HEK293T (cell line): ENCODE results near the gene ANXA5.
A peak's percentile ranks its signal among the peaks of the same experiment; 100 is the strongest.

Source experiments
- CTCF ChIA-PET: fragments of 350-600 bp; formaldehyde crosslinking; extraction: SDS; loops from one replicate; lab custom pipeline; 2021; ENCODE audit warnings: antibody characterized with exemption, inconsistent platforms; lab: Yijun Ruan, JAX
- POLR2A ChIA-PET: fragments of 350-600 bp; formaldehyde crosslinking; extraction: SDS; loops from one replicate; lab custom pipeline; 2020; ENCODE audit warnings: antibody characterized with exemption, inconsistent platforms; lab: Yijun Ruan, JAX
- DNase-seq: peaks from one replicate; pipeline ENCODE4 v3.0.0; 2012; ENCODE audit warnings: mixed read lengths; ENCODE audit errors: extremely low spot score
- ARNT ChIP-seq: fragments of 450-650 bp; IDR thresholded peaks from 2 replicates; pipeline ENCODE4 v1.6.1; 2017; ENCODE audit warnings: mild to moderate bottlenecking
- BHLHE40 ChIP-seq: fragments of 450-650 bp; IDR thresholded peaks from 2 replicates; pipeline ENCODE4 v1.6.1; 2016; ENCODE audit warnings: mild to moderate bottlenecking, moderate library complexity, borderline replicate concordance
- CTBP1 ChIP-seq: fragments of 450-650 bp; IDR thresholded peaks from 2 replicates; pipeline ENCODE4 v1.6.1; 2016; ENCODE audit warnings: borderline replicate concordance
- ELF4 ChIP-seq: fragments of 450-650 bp; IDR thresholded peaks from 2 replicates; pipeline ENCODE4 v1.6.1; 2017; ENCODE audit warnings: antibody characterized with exemption
- FOXA1 ChIP-seq: fragments of 450-650 bp; IDR thresholded peaks from 2 replicates; pipeline ENCODE4 v1.6.1; 2016; ENCODE audit warnings: mild to moderate bottlenecking
- FOXK2 ChIP-seq: fragments of 450-650 bp; IDR thresholded peaks from 2 replicates; pipeline ENCODE4 v1.6.1; 2016; ENCODE audit warnings: mild to moderate bottlenecking
- FOXM1 ChIP-seq: fragments of 450-650 bp; IDR thresholded peaks from 2 replicates; pipeline ENCODE4 v1.6.1; 2017; ENCODE audit warnings: mild to moderate bottlenecking, borderline replicate concordance
- HDGF ChIP-seq: fragments of 450-650 bp; IDR thresholded peaks from 2 replicates; pipeline ENCODE4 v1.6.1; 2017; ENCODE audit warnings: antibody characterized with exemption, borderline replicate concordance
- L3MBTL2 ChIP-seq: fragments of 450-650 bp; conservative IDR thresholded peaks from 2 replicates; pipeline ENCODE4 v1.6.1; 2016; ENCODE audit warnings: mild to moderate bottlenecking
- LEF1 ChIP-seq: fragments of 450-650 bp; IDR thresholded peaks from 2 replicates; pipeline ENCODE4 v1.6.1; 2017; ENCODE audit warnings: mild to moderate bottlenecking, borderline replicate concordance
- NFRKB ChIP-seq: fragments of 450-650 bp; IDR thresholded peaks from 2 replicates; pipeline ENCODE4 v1.6.1; 2016; ENCODE audit warnings: mild to moderate bottlenecking, moderate library complexity
- PKNOX1 ChIP-seq: fragments of 450-650 bp; IDR thresholded peaks from 2 replicates; pipeline ENCODE4 v1.6.1; 2016
- SP1 ChIP-seq: fragments of 450-650 bp; IDR thresholded peaks from 2 replicates; pipeline ENCODE4 v1.6.1; 2017
- SUZ12 ChIP-seq: fragments of 450-650 bp; IDR thresholded peaks from 2 replicates; pipeline ENCODE4 v1.6.1; 2016; ENCODE audit warnings: mild to moderate bottlenecking
- TARDBP ChIP-seq: fragments of 450-650 bp; IDR thresholded peaks from 2 replicates; pipeline ENCODE4 v1.6.1; 2016
- ZNF384 ChIP-seq: fragments of 450-650 bp; IDR thresholded peaks from 2 replicates; pipeline ENCODE4 v1.6.1; 2016

ANXA5 gene

DNA sequence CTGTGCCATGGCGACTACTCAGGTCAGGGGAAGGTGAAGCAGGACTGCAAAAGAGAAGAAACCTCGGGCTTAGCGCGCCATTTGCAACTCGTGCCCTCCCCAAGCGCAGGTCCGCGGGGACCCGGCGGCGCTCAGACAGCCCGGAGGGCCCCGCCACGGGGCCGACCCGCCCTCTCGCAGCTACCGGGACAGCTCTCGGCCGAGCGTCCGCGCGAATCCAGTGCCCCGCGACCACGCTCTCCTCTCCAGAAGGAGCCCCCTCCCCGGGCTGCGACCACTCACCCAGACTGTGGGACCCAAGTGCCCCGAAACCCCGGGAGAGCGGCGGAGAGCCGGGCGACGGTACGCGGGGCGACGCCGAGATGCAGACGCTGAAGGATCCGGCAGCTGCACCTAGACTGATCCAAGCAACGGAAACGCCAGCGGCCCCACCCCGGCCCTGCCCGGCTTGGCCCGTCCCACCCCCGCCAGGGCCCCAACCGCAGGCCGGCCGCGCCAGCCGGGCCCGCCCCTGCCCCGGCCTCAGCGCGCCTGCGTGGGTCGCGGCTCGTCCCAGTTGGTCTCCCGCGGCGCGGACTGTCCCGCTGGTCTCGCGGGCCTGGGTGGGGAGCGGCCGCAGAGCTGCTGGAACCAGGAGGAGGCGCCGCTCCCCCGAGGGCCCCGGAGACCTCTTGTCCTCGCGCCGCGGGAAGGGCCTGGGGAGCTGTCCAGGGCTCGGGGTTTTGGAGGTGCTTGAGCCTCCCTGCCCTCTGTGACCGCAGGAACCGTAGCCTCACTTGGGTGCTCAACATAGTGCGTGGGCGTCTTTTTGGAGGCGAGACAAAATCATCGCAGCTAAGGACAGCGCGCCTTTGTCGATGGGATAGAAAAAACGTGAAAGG lies at the start of gene ANXA5:
ANXA5 (minus strand) TSS at position 400 of the 881 bp plus-strand sequence; CDS start at position 9, 391 bp downstream.
- peak; percentile 90 for DNase-seq
- TF ChIP-seq LEF1 (no peak), PKNOX1 (no peak), CTBP1 (no peak), FOXM1 (no peak), FOXK2 (no peak), L3MBTL2 (peak; percentile 46), HDGF (no peak)
- POLR2A ChIA-PET: interaction anchor here (0.6 to 2.4 kb wide), 14 partner anchors 9 to 104 kb away, joined by 3 to 16 read pairs (median 4); partner anchors contain the start of gene EXOSC9
- CTCF ChIA-PET: interaction anchor here (0.7 to 1.3 kb wide), 3 partner anchors 15 to 32 kb away, joined by 3 read pairs; no protein-coding TSS in a partner anchor

GRCh38 chr4:121742794-121743193 lies 46.0 kb upstream of the ANXA5 start:
- TF ChIP-seq PKNOX1 (no peak), FOXA1 (no peak), ZNF384 (no peak), L3MBTL2 (no peak), NFRKB (no peak), CTBP1 (no peak), HDGF (no peak), TARDBP (no peak), FOXM1 (no peak), SUZ12 (no peak), ELF4 (no peak), FOXK2 (no peak), LEF1 (no peak), ARNT (no peak), BHLHE40 (no peak), SP1 (no peak)
- CTCF ChIA-PET: no interaction called here
- DNase-seq: no peak
- POLR2A ChIA-PET: no interaction called here

GRCh38 chr4:121741751-121742150 lies 45.0 kb upstream of the ANXA5 start:
- TF ChIP-seq SP1: no peak
- TF ChIP-seq BHLHE40: no peak
- no peak for TF ChIP-seq CTBP1
- TF ChIP-seq ARNT: no peak
- TF ChIP-seq ELF4: no peak
- TF ChIP-seq FOXA1: no peak
- TF ChIP-seq PKNOX1: no peak
- TF ChIP-seq TARDBP: no peak
- no peak for TF ChIP-seq LEF1
- no peak for TF ChIP-seq ZNF384
- no peak for TF ChIP-seq FOXK2
- TF ChIP-seq L3MBTL2: no peak
- no peak for TF ChIP-seq FOXM1
- TF ChIP-seq SUZ12: no peak
- no peak for TF ChIP-seq NFRKB
- no peak for TF ChIP-seq HDGF
- no peak for DNase-seq
- CTCF ChIA-PET: no interaction called here
- POLR2A ChIA-PET: no interaction called here

GRCh38 chr4:121740796-121741409 lies 44.1 kb upstream of the ANXA5 start:
- no peak for TF ChIP-seq FOXK2
- CTCF ChIA-PET: no interaction called here
- POLR2A ChIA-PET: no interaction called here
- DNase-seq: no peak

DNA sequence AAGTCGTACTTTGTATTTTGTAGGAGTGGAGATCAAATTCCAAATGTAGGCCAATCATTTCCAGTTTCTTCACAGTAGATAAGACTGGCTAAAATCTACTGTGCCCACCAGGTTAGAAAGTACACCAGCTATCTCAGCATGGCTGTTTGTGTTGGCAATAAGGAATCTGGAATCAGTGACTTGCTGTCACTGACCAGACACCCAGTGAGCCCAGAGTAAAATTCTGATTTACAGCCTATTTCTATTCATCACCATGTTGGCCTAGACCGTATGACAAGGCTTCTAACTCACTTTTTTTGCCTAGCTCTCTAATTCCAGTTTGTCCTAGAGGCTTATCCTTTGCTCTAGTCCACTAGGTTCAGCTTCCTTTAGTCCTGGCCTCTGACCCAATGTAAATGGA lies 42.8 kb upstream of the ANXA5 start:
- POLR2A ChIA-PET: no interaction called here
- no peak for TF ChIP-seq TARDBP
- no peak for TF ChIP-seq PKNOX1
- no peak for TF ChIP-seq FOXA1
- no peak for TF ChIP-seq HDGF
- TF ChIP-seq SUZ12: no peak
- TF ChIP-seq NFRKB: no peak
- no peak for TF ChIP-seq ARNT
- DNase-seq: no peak
- CTCF ChIA-PET: no interaction called here
